Measurements from ENCODE around the gene CCL13.

CCL13 gene

DNA sequence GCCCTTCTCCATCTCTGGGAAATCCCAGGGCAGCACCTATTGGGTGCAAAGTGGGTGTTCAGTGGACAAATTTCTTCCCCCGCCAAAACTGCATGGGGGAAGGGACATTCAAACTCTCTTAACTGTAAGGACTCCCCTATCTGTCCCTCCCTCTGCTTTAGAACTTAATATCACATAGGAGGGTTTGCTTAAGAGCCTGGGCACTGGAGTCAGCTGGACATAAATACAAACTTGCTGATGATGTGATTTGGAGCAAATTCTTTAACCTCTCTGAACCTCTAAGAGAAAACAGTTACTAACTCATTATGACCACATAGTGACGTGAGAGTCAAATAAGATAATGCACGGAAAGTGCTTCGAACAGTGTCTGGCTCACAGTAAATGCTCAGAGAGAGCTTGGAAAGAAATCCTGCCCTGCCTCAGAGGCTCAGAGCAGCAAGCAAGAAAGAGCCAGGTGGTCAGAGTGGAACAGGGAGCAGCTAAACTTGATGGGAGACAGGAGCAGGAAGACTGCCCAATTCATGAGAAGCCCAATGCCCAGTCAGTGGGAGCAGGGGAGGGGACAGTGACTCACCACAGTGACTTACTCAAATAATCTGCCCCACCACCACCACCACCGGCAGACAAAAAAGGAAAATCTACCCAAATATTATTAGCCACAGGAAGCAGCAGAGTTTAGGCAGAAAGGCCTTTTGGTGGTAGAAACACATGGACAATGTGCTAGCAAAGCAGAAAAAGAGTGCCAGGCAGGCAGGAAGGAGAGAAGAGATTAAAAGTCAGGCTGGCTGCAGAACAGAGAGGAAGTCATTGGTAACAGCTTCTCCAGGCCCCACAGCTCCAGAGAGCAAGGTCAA lies 30.6 kb downstream of the CCL13 start:
- peak; percentile 36 for DNase-seq

GRCh38 chr17:34387566-34387965 lies 31.3 kb downstream of the CCL13 start:
- DNase-seq: no peak

DNA sequence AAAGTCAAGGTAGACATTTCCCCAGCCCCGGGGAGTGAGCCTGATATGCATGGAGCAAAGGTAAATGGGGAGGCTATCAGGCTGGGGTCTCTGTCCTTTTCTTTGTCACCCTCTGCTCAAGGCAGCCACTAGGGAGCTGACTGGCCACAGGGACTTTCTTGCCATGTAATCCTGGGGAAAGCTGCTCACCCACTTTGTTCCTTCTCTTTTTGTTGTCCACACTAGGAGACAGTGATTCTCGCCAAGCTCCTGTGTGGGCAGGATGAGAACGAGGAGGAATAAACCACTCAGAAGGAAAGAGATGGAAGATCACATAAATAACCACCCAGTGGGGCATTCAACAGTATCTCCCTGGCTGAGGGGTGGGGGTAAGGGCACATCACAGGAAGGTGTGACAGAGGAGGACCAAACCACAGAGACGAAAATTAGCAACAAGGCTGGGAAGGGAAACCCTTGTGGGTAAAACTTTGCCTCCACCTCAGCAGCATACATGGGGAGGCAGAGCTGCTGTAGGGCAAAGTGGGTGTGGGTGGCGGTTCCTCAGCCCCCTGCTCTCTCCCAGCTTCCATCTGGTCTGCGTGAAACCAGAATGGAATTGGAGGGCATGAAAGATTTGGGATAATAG lies 33.0 kb downstream of the CCL13 start:
- no peak for DNase-seq

DNA sequence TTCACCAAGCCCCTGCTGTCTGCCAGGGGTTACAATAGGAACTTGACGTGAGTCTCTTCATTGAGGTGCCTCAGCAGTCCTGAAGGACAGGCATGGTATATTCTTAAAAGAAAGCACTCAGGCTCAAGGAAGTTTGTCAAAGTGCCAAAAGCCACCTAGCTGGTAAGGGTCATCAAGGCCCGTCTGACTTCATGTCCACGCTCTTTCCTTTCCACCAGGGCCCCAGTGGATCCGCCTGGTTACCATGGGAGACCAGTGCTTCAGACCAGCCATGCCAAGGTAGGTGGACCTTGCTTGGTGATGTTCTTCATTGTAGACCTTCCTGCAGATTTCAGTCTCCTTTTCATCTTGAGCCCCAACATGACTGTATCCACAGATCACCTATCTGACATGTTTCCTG lies 34.4 kb downstream of the CCL13 start:
- no peak for DNase-seq

- DNase-seq: no peak
Measured at GRCh38 chr17:34391241-34391640, 35.0 kb downstream of the CCL13 start.

- DNase-seq: no peak
Measured at GRCh38 chr17:34393401-34393800, 37.1 kb downstream of the CCL13 start.

DNA sequence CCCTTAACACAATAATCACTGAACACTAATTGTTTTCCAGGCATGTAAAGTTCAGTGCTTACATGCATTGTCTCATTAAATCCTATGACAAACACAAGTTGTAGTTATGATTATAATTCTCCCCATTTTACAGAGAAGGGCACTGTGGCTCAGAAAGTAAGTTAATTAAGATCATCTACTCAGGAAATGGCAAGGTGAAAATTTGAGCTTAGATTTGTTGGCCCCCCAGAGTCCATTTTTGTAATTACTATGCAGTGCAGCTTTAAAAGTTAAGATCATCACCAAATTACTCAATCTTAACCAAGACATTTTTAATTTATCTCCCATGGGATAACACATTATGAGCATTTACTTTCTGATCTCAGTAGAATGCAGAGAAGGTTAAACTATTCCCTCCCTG lies 41.0 kb downstream of the CCL13 start:
- DNase-seq: no peak

DNA sequence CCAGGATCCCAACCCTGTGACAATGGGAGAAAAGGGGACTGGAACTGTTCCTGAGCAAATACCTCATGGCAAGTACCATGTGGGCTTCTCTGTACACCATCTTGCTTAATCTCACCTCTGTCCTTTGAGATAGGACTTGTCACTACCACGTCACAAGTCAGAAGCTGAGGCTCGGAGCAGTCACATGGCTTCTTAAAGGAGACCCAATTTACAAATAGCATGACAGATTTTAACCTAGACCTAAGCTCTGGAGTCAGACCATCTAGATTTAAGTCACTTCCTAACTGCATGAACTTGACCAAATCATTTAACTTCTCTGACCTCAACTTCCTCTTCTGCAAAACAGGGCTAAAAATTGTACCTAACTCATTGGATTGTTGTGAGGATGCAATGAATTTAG lies 42.7 kb downstream of the CCL13 start:
- DNase-seq: no peak

- DNase-seq: no peak
Measured at GRCh38 chr17:34399725-34400124, 43.4 kb downstream of the CCL13 start.

GRCh38 chr17:34400301-34400931 lies 44.1 kb downstream of the CCL13 start:
- no peak for DNase-seq

- no peak for DNase-seq
Measured at GRCh38 chr17:34401165-34401564, 44.9 kb downstream of the CCL13 start.

GRCh38 chr17:34403006-34403405 lies 46.7 kb downstream of the CCL13 start:
- no peak for DNase-seq

DNA sequence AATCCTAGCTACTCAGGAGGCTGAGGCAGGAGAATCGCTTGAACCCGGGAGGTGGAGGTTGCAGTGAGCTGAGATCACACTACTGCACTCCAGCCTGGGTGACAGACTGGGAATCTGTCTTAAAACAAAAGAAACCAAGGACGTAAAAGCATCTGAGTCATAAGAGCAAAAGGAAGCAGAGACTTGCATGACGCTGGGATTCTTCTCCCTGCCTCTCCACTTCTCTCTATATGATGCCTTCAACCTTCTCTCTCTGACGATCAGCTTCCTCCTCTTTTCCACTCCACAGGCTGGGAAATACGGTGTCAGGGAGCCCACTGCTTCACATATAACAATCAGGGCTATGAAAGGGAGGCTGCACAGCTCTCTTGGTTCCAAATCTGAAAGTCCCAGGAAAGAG lies 49.9 kb downstream of the CCL13 start:
- no peak for DNase-seq
